DMS153 treated with DMSO at 0.1 percent for 48 hours (cell line): ENCODE results near the gene KAZN.

Experiments
- DNase-seq: peaks from one replicate; lab custom pipeline; 2025; ENCODE audit not compliant: unreplicated experiment; lab: John Stamatoyannopoulos, UW

Gene KAZN

GRCh38 chr1:14812189-14812588, 213.7 kb downstream of the KAZN start:
- DNase-seq, result no peak

GRCh38 chr1:14815175-14815877, 216.8 kb downstream of the KAZN start:
- DNase-seq, result peak; percentile 12

GRCh38 chr1:14817223-14818170, 219.0 kb downstream of the KAZN start:
- no peak for DNase-seq

- DNase-seq, result no peak
Observed at GRCh38 chr1:14820295-14821085, 222.0 kb downstream of the KAZN start.

- no peak for DNase-seq
Observed at GRCh38 chr1:14822493-14822892, 224.0 kb downstream of the KAZN start.

GRCh38 chr1:14822996-14823395, 224.5 kb downstream of the KAZN start:
- no peak for DNase-seq

- DNase-seq, result no peak
Observed at GRCh38 chr1:14824314-14824915, 225.9 kb downstream of the KAZN start.

GRCh38 chr1:14825396-14825795, 226.9 kb downstream of the KAZN start:
- DNase-seq, result no peak

GRCh38 chr1:14826172-14826636, 227.7 kb downstream of the KAZN start:
- no peak for DNase-seq

GRCh38 chr1:14826731-14827326, 228.3 kb downstream of the KAZN start:
- no peak for DNase-seq

GRCh38 chr1:14827870-14828269, 229.4 kb downstream of the KAZN start:
- DNase-seq, result no peak

- DNase-seq, result no peak
Observed at GRCh38 chr1:14828665-14829064, 230.2 kb downstream of the KAZN start.

GRCh38 chr1:14835725-14836124, 237.2 kb downstream of the KAZN start:
- DNase-seq, result no peak

GRCh38 chr1:14836426-14837140, 238.1 kb downstream of the KAZN start:
- DNase-seq, result no peak

GRCh38 chr1:14840374-14840773, 241.9 kb downstream of the KAZN start:
- no peak for DNase-seq

GRCh38 chr1:14841456-14841855, 243.0 kb downstream of the KAZN start:
- DNase-seq, result no peak

- DNase-seq, result no peak
Observed at GRCh38 chr1:14841951-14842350, 243.5 kb downstream of the KAZN start.

- DNase-seq, result no peak
Observed at GRCh38 chr1:14842361-14842760, 243.9 kb downstream of the KAZN start.

- no peak for DNase-seq
Observed at GRCh38 chr1:14842891-14843290, 244.4 kb downstream of the KAZN start.

- no peak for DNase-seq
Observed at GRCh38 chr1:14843525-14843924, 245.0 kb downstream of the KAZN start.
